C4-2B (cell line): ENCODE measurements around the gene TACSTD2.
A peak's percentile ranks its signal among the peaks of the same experiment; 100 is the strongest.
"Not testable (repeated sequence)": the region's sequence is repeated elsewhere in the genome, so short reads cannot be mapped to it uniquely, and the experiment has no call there.

Source experiments
- H3K27ac ChIP-seq: fragments of 450-650 bp; 2 replicates; pipeline ENCODE4 v1.5.1; 2017
- CTCF ChIP-seq: fragments of 450-650 bp; conservative IDR thresholded peaks from 2 replicates; pipeline ENCODE4 v1.5.1; 2017; ENCODE audit warnings: mild to moderate bottlenecking
- ZFX ChIP-seq: fragments of 450-650 bp; IDR thresholded peaks from 2 replicates; pipeline ENCODE4 v1.6.1; 2017

The TACSTD2 gene

GRCh38 chr1:58619286-58620054 lies 42.4 kb upstream of the TACSTD2 start:
- no peak for TF ChIP-seq CTCF
- TF ChIP-seq ZFX = no peak
- peak overlapping the region; percentile 96 for H3K27ac ChIP-seq

GRCh38 chr1:58618303-58618702 lies 41.3 kb upstream of the TACSTD2 start:
- peak overlapping the region; percentile 96 for H3K27ac ChIP-seq
- TF ChIP-seq CTCF = no peak

GRCh38 chr1:58611861-58612385 lies 34.9 kb upstream of the TACSTD2 start:
- TF ChIP-seq ZFX (no peak), CTCF (no peak)

GRCh38 chr1:58608945-58609344 lies 31.9 kb upstream of the TACSTD2 start:
- no peak for TF ChIP-seq ZFX
- no peak for TF ChIP-seq CTCF
- no peak overlapping the region for H3K27ac ChIP-seq

More at GRCh38 chr1:58611861-58612385, 34.9 kb upstream of the TACSTD2 start:
- H3K27ac ChIP-seq = no peak overlapping the region

- no peak overlapping the region for H3K27ac ChIP-seq
- TF ChIP-seq CTCF = no peak
- no peak for TF ChIP-seq ZFX
Measured at GRCh38 chr1:58608297-58608696, 31.2 kb upstream of the TACSTD2 start.

- H3K27ac ChIP-seq = no peak overlapping the region
- TF ChIP-seq CTCF (no peak), ZFX (no peak)
Measured at GRCh38 chr1:58607391-58607790, 30.3 kb upstream of the TACSTD2 start.

- H3K27ac ChIP-seq = not testable (repeated sequence)
Measured at GRCh38 chr1:58601921-58602320, 24.9 kb upstream of the TACSTD2 start.

- TF ChIP-seq CTCF = no peak
- no peak for TF ChIP-seq ZFX
- no peak overlapping the region for H3K27ac ChIP-seq
Measured at GRCh38 chr1:58597996-58598395, 20.9 kb upstream of the TACSTD2 start.
